ENCODE measurements around the gene AGAP1.

The AGAP1 gene

GRCh38 chr2:235983016-235983415, 489.2 kb downstream of the AGAP1 start:
- H3K4me3 ChIP-seq (replicated peaks in 1 of 2; ENCODE audit: low read depth in 2 of 2, low read length in 2 of 2): no peak overlapping the region
- no peak for DNase-seq (ENCODE audit: low read depth in 2 of 2)
- no peak for TF ChIP-seq CTCF (IDR thresholded peaks at IDR 0.05; ENCODE audit: low read depth, low read length)

- no peak overlapping the region for H3K4me3 ChIP-seq (replicated peaks in 1 of 2; ENCODE audit: low read depth in 2 of 2, low read length in 2 of 2)
- TF ChIP-seq CTCF (IDR thresholded peaks at IDR 0.05; ENCODE audit: low read depth, low read length): no peak
- no peak for DNase-seq (ENCODE audit: low read depth in 2 of 2)
Observed at GRCh38 chr2:235984552-235984951, 490.7 kb downstream of the AGAP1 start.

GRCh38 chr2:235986361-235986760, 492.5 kb downstream of the AGAP1 start:
- H3K4me3 ChIP-seq (replicated peaks in 1 of 2; ENCODE audit: low read depth in 2 of 2, low read length in 2 of 2): no peak overlapping the region
- TF ChIP-seq CTCF (IDR thresholded peaks at IDR 0.05; ENCODE audit: low read depth, low read length): no peak
- DNase-seq (ENCODE audit: low read depth in 2 of 2): no peak

- H3K4me3 ChIP-seq (replicated peaks in 1 of 2; ENCODE audit: low read depth in 2 of 2, low read length in 2 of 2): no peak overlapping the region
- DNase-seq (ENCODE audit: low read depth in 2 of 2): no peak
- no peak for TF ChIP-seq CTCF (IDR thresholded peaks at IDR 0.05; ENCODE audit: low read depth, low read length)
Observed at GRCh38 chr2:235988271-235989015, 494.6 kb downstream of the AGAP1 start.

GRCh38 chr2:235989591-235989990, 495.7 kb downstream of the AGAP1 start:
- DNase-seq (ENCODE audit: low read depth in 2 of 2): no peak
- TF ChIP-seq CTCF (IDR thresholded peaks at IDR 0.05; ENCODE audit: low read depth, low read length): no peak
- H3K4me3 ChIP-seq (replicated peaks in 1 of 2; ENCODE audit: low read depth in 2 of 2, low read length in 2 of 2): no peak overlapping the region

- TF ChIP-seq CTCF (IDR thresholded peaks at IDR 0.05; ENCODE audit: low read depth, low read length): no peak
- DNase-seq (ENCODE audit: low read depth in 2 of 2): no peak
- no peak overlapping the region for H3K4me3 ChIP-seq (replicated peaks in 1 of 2; ENCODE audit: low read depth in 2 of 2, low read length in 2 of 2)
Observed at GRCh38 chr2:235990344-235990743, 496.5 kb downstream of the AGAP1 start.

GRCh38 chr2:235992024-235992423, 498.2 kb downstream of the AGAP1 start:
- no peak for DNase-seq (ENCODE audit: low read depth in 2 of 2)
- H3K4me3 ChIP-seq (replicated peaks in 1 of 2; ENCODE audit: low read depth in 2 of 2, low read length in 2 of 2): no peak overlapping the region
- TF ChIP-seq CTCF (IDR thresholded peaks at IDR 0.05; ENCODE audit: low read depth, low read length): no peak

Data from cardiac fibroblast (primary cell).